BLaER1 treated with 17β-estradiol and CSF1 and Interleukin-3, amounts not matched to agents 10 nM and 100 nM (cell line): ENCODE results near the gene MND1.

Experiments
- H3K27ac ChIP-seq, 11 experiments: shearing (Covaris generic); formaldehyde crosslinking; 2 replicates each; pipeline ENCODE4 v1.8.1; 2022
- H3K27me3 ChIP-seq, 11 experiments: shearing (Covaris generic); formaldehyde crosslinking; 2 replicates each; pipeline ENCODE4 v1.8.1; 2022
- H3K36me3 ChIP-seq, 11 experiments: shearing (Covaris generic); formaldehyde crosslinking; 2 replicates each; pipeline ENCODE4 v1.8.1; 2022
- H3K4me1 ChIP-seq, 10 experiments: shearing (Covaris generic); formaldehyde crosslinking; 2 replicates each; pipeline ENCODE4 v1.8.1; 2022
- H3K4me2 ChIP-seq, 11 experiments: shearing (Covaris generic); formaldehyde crosslinking; 2 replicates each; pipeline ENCODE4 v1.8.1; 2022
- H3K4me3 ChIP-seq, 10 experiments: shearing (Covaris generic); formaldehyde crosslinking; 2 replicates each; pipeline ENCODE4 v1.8.1; 2022
- H3K9ac ChIP-seq, 11 experiments: shearing (Covaris generic); formaldehyde crosslinking; 2 replicates each; pipeline ENCODE4 v1.8.1; 2022
- H3K9me3 ChIP-seq, 11 experiments: shearing (Covaris generic); formaldehyde crosslinking; replicated peaks in 1 of 11; 2 replicates each; pipeline ENCODE4 v1.8.1; 2022
- H4K20me1 ChIP-seq, 11 experiments: shearing (Covaris generic); formaldehyde crosslinking; 2 replicates each; pipeline ENCODE4 v1.8.1; 2022
- Cebpa-rat ChIP-seq, 11 experiments: shearing (Covaris generic); IDR thresholded peaks; 2 replicates each; pipeline ENCODE4 v1.8.1; 2022

The MND1 gene, protein sequence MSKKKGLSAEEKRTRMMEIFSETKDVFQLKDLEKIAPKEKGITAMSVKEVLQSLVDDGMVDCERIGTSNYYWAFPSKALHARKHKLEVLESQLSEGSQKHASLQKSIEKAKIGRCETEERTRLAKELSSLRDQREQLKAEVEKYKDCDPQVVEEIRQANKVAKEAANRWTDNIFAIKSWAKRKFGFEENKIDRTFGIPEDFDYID

DNA sequence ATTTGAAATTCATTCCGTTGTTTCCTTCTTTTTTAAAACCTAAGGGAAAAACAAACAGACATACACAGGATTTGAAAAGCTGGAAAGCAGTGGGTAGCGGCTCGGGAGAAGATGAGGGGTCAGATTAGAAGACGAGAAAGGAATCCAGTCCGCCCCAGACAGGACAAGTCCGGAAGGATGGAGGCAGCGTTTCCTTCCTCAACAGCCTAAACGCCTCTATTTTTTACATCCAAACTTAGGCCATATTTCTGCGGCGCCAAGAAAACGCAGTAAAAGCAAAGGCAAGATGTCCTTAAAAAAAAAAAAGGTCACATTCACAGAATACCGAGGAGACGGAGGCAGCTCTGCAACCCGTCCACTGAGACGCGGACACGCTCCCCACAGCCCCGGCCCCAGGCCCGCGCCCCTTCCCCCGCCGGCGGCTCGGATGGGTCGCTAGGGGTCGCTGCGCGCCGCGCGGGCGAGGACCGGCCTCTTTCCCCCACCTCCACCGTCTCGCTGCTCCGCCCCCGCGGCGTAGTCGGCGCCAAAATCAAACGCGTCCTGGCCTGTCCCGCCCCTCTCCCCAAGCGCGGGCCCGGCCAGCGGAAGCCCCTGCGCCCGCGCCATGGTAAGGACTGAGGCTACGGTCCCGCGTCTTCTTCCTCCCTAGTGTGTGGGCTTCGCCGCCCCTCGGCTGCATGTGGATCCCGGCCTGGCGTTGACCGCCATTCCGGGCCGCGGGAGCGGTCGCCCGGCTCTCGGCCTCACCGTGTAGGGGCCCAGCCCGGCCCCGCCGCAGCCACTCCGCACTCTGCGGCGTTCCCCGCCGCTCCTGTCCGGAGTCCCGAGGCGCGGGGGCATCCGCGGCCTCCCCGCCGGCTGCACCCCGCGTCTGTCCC lies at the start of gene MND1:
Gene MND1 (plus strand): TSS at position 558 of the 881 bp plus-strand sequence. CDS start 50 bp downstream, at position 608.
- peak within 1 kb of the TSS; percentile 71 to 93 (median 80) for H3K4me3 ChIP-seq
- no peaks in the 10 kb centered on the region for H4K20me1 ChIP-seq
- H3K27me3 ChIP-seq = no peaks in the 10 kb centered on the region; a peak in 1 of 22 replicates
- H3K9ac ChIP-seq = peak within 1 kb of the TSS; percentile 69 to 98 (median 93)
- peak within 1 kb of the TSS in 10 of 11 experiments; percentile 48 to 97 (median 96); a peak in 20 of 22 replicates for H3K27ac ChIP-seq
- peaks cover 0 to 5% (median 0%) of the 10 kb centered on the region in 11 experiments; a peak in 3 of 22 replicates for H3K36me3 ChIP-seq
- 0 out of 22 replicates have a peak, but pooled peaks cover 0 to 5% (median 0%) of the 10 kb centered on the region in 11 experiments for H3K9me3 ChIP-seq
- H3K4me2 ChIP-seq = peak within 1 kb of the TSS; percentile 77 to 92 (median 87)
- TF ChIP-seq Cebpa-rat (IDR thresholded peaks at IDR 0.05) = no peak
- H3K4me1 ChIP-seq = peaks cover 60 to 84% (median 78%) of the 10 kb centered on the region in 10 experiments

DNA sequence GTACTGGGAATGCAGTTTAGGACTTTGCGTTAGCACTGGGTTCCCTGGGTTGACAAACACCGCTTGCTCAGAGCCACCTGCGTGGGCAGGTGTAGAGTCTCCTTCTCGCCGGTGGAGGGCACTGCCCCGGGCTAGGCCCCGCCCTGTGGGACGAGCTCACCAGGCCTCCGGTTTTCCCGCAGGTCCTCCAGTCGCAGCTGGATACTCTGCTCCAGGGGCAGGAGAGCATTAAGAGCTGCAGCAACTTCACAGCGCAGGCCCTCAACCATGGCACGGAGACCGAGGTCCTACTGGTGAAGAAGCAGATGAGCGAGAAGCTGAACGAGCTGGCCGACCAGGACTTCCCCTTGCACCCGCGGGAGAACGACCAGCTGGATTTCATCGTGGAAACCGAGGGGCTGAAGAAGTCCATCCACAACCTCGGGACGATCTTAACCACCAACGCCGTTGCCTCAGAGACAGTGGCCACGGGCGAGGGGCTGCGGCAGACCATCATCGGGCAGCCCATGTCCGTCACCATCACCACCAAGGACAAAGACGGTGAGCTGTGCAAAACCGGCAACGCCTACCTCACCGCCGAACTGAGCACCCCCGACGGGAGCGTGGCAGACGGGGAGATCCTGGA lies 49.2 kb upstream of the MND1 start:
- Histone ChIP-seq H3K36me3 (peaks cover 0 to 14% (median 8%) of the 10 kb centered on the region in 11 experiments; a peak in 6 of 22 replicates), H3K4me2 (peak overlapping the region in 8 of 11 experiments; percentile 3 to 53 (median 30); a peak in 9 of 22 replicates), H3K4me1 (peaks cover 9 to 21% (median 14%) of the 10 kb centered on the region in 10 experiments), H4K20me1 (no peaks in the 10 kb centered on the region), H3K4me3 (no peak overlapping the region), H3K9ac (no peak overlapping the region), H3K27me3 (no peaks in the 10 kb centered on the region), H3K9me3 (peaks cover 14 to 21% (median 18%) of the 10 kb centered on the region in 11 experiments), H3K27ac (no peak overlapping the region)
- no peak for TF ChIP-seq Cebpa-rat (IDR thresholded peaks at IDR 0.05)

DNA sequence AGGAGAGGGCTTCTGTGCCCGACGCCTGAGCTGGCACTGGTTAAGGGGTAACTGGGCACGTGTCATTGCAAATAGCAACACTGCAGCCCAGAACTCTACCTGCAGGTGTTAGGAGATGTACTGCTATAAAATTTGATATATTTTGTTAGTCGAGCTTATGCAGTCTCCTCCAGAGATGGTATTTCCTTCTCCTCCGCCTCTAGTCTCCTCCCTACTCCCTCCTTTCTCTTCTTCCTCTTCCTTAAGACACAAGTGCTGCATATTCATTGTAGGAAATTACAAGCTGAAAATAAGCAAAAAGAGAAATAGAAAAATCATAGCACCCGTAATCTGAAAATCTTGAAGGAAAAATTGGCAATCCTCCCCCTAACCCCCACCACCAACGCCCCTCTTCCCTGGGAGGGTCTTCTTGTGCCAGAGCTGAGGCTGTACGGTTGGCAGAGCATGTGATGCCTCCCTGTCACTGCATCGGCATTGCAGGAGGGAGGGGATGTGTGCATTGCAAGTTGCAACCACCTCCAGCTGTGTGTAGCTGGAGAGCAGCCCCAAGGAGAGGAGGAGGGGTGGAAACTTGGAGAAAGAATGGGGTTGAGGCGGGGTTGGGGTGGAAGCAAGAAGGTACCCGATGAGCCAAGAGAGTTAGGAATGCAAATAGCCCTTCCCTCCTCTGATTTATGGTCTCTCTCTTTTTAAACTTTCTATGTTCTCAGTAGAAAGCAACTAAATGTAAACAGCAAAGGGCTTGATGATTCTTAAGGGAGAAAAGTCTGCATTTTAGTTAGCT lies 48.3 kb upstream of the MND1 start:
- peaks cover 0 to 22% (median 11%) of the 10 kb centered on the region in 11 experiments; a peak in 7 of 22 replicates for H3K36me3 ChIP-seq

DNA sequence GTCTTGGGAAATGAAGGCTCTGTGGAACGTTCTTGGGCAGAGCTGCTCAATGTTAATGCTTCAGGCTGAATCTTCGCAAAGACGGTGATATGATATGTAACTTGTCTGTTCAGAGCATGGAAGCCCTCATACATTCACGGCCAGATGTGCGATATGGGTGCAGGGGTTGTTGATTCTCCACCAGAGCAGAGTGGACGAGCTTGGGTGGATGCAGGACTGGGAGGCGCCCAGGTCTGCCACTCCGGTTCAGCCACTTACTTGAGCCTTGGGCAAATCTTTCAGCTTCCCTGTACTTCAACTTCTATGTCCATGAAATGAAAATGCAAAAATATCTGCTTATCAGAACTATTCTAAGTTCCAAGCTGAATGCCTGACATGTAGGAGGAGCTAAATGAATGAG lies 47.4 kb upstream of the MND1 start:
- no peak overlapping the region for H3K4me3 ChIP-seq
- H3K4me1 ChIP-seq = peaks cover 9 to 21% (median 14%) of the 10 kb centered on the region in 10 experiments
- peaks cover 30 to 40% (median 34%) of the 10 kb centered on the region in 11 experiments for H3K9me3 ChIP-seq
- H3K27ac ChIP-seq = no peak overlapping the region
- H3K9ac ChIP-seq = no peak overlapping the region
- TF ChIP-seq Cebpa-rat (IDR thresholded peaks at IDR 0.05) = no peak
- peaks cover 0 to 25% (median 11%) of the 10 kb centered on the region in 11 experiments; a peak in 7 of 22 replicates for H3K36me3 ChIP-seq
- no peaks in the 10 kb centered on the region for H4K20me1 ChIP-seq
- no peaks in the 10 kb centered on the region for H3K27me3 ChIP-seq
- peak overlapping the region in 1 of 11 experiments; percentile 30; a peak in 1 of 22 replicates for H3K4me2 ChIP-seq

More for the DNA sequence above, 48.3 kb upstream of the MND1 start:
- no peaks in the 10 kb centered on the region for H3K27me3 ChIP-seq
- H3K9ac ChIP-seq = no peak overlapping the region
- peaks cover 9 to 21% (median 14%) of the 10 kb centered on the region in 10 experiments for H3K4me1 ChIP-seq
- no peaks in the 10 kb centered on the region for H4K20me1 ChIP-seq
- peak overlapping the region; percentile 3 to 53 (median 28); a peak in 14 of 22 replicates for H3K4me2 ChIP-seq
- H3K9me3 ChIP-seq = peaks cover 24 to 31% (median 28%) of the 10 kb centered on the region in 11 experiments
- no peak overlapping the region for H3K27ac ChIP-seq
- H3K4me3 ChIP-seq = no peak overlapping the region
- no peak for TF ChIP-seq Cebpa-rat (IDR thresholded peaks at IDR 0.05)

DNA sequence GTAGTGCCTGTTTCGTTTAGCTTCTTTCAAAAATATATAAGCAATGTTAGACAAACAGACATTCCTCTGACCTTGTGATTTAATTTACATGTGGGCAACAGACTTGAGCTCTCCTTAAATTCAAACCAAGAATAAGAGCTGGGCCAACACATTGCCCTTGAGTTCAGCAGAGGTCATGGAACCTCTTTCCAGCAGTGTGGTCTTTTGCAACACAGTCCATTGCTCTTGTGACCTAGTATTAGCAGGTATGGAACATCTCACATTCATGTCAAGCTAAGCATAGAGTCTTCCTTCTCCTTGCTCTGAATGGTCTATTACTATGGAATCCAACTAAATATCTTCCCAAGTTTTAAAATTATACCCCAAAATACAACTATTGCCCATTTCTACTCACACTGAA lies 33.7 kb upstream of the MND1 start:
- H3K4me1 ChIP-seq = no peaks in the 10 kb centered on the region
- no peak overlapping the region for H3K27ac ChIP-seq
- no peak for TF ChIP-seq Cebpa-rat (IDR thresholded peaks at IDR 0.05)
- H3K4me3 ChIP-seq = no peak overlapping the region
- no peaks in the 10 kb centered on the region for H3K27me3 ChIP-seq
- peaks cover 0 to 3% (median under 1%) of the 10 kb centered on the region in 11 experiments; a peak in 5 of 22 replicates for H3K9me3 ChIP-seq
- H4K20me1 ChIP-seq = no peaks in the 10 kb centered on the region
- no peak overlapping the region for H3K9ac ChIP-seq
- no peaks in the 10 kb centered on the region for H3K36me3 ChIP-seq
- H3K4me2 ChIP-seq = no peak overlapping the region

GRCh38 chr4:153314915-153315314 lies 29.6 kb upstream of the MND1 start:
- no peak overlapping the region for H3K9ac ChIP-seq
- no peak overlapping the region for H3K27ac ChIP-seq
- no peaks in the 10 kb centered on the region for H3K27me3 ChIP-seq
- no peak for TF ChIP-seq Cebpa-rat (IDR thresholded peaks at IDR 0.05)
- H3K4me3 ChIP-seq = no peak overlapping the region
- H3K4me1 ChIP-seq = peaks cover 0 to 5% (median 0%) of the 10 kb centered on the region in 10 experiments; a peak in 1 of 20 replicates
- H3K4me2 ChIP-seq = no peak overlapping the region
- H3K9me3 ChIP-seq = no peaks in the 10 kb centered on the region
- no peaks in the 10 kb centered on the region for H4K20me1 ChIP-seq
- no peaks in the 10 kb centered on the region for H3K36me3 ChIP-seq

DNA sequence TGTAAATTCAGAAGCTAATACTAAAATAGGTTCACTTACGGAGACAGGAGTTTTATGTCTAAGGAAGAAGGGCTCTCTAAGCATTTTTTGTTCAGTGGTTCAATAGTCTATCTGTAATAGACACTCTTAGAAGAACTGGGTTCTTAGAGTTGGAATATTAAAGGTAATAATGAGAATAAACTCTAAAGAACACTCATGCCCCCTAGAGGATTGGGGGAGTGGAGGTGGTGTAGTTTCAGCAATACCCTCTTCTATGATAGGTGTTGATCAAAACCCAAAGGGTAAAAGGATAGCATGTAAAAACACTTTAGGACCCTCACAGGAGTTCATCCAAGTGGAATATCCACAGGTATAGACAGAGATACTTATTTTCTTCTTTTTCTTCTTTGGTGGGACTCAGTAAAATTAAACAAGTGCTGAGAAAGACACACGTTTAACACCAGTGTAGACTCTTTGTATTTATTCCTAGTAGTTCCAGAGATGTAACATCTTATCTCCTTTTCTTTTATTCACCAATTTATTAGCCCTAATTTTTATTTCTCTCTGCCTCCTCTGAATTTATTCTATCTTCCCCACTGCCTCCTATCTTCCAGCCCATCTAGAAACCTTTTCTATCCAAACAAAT lies 25.7 kb upstream of the MND1 start:
- Histone ChIP-seq H3K4me2 (no peak overlapping the region), H3K9me3 (no peaks in the 10 kb centered on the region), H3K9ac (no peak overlapping the region), H3K36me3 (no peaks in the 10 kb centered on the region), H4K20me1 (no peaks in the 10 kb centered on the region), H3K4me1 (peaks cover 0 to 5% (median 0%) of the 10 kb centered on the region in 10 experiments; a peak in 1 of 20 replicates), H3K27me3 (no peaks in the 10 kb centered on the region), H3K4me3 (no peak overlapping the region), H3K27ac (no peak overlapping the region)
- no peak for TF ChIP-seq Cebpa-rat (IDR thresholded peaks at IDR 0.05)

- H3K9ac ChIP-seq = no peak overlapping the region
- H3K27me3 ChIP-seq = no peaks in the 10 kb centered on the region
- peaks cover 0 to 2% (median 0%) of the 10 kb centered on the region in 10 experiments; a peak in 1 of 20 replicates for H3K4me1 ChIP-seq
- no peak overlapping the region for H3K4me2 ChIP-seq
- no peak overlapping the region for H3K4me3 ChIP-seq
- TF ChIP-seq Cebpa-rat (IDR thresholded peaks at IDR 0.05) = no peak
- peaks cover 0 to 7% (median 0%) of the 10 kb centered on the region in 11 experiments; a peak in 1 of 22 replicates for H3K36me3 ChIP-seq
- no peaks in the 10 kb centered on the region for H4K20me1 ChIP-seq
- H3K27ac ChIP-seq = no peak overlapping the region
- no peaks in the 10 kb centered on the region for H3K9me3 ChIP-seq
Measured at GRCh38 chr4:153322791-153323190, 21.7 kb upstream of the MND1 start.
